Pancreas (tissue), 10 donors: Measurements from ENCODE around the gene ARPC5L. TPM values are rescaled to one million over a fixed set of nuclear protein-coding genes. Genes with fewer than 3 reads are reported as not detected.
"Not testable (repeated sequence)": the region's sequence is repeated elsewhere in the genome, so short reads cannot be mapped to it uniquely, and the experiment has no call there.

Source experiments
- ATAC-seq, 4 donors: fragments of 200-7000 bp; cut with Tn5 transposase; one replicate each; pipeline versions ENCODE4 v1.8.0 to v1.9.1; 2020; ENCODE audit warnings: mild to moderate bottlenecking in 4 of 4, moderate library complexity in 4 of 4
- DNase-seq, 6 donors: peaks; one replicate each; pipeline ENCODE4 v3.0.0-alpha.2; 2020
- FAIRE-seq: peaks from 2 replicates; lab custom pipeline; 2012; peaks lifted over from hg19 to GRCh38; lab: Jason Lieb, UNC
- H3K27ac ChIP-seq, 4 donors: fragments of 200-600 bp; sonication (generic); 1 replicate in 3 of 4; 2 replicates in 1 of 4; pipeline versions ENCODE4 v1.5.0 to v1.8.0; 2020
- H3K27me3 ChIP-seq, 4 donors: fragments of 200-600 bp; one replicate each; pipeline ENCODE4 v1.8.0; 2021
- H3K36me3 ChIP-seq, 3 donors: fragments of 200-600 bp; sonication (generic) in 1 of 3; one replicate each; pipeline versions ENCODE4 v1.5.0 to v1.8.0; 2020 to 2021
- H3K4me1 ChIP-seq, 3 donors: fragments of 200-600 bp; one replicate each; pipeline ENCODE4 v1.8.0; 2021
- H3K4me3 ChIP-seq, 4 donors: fragments of 200-600 bp; sonication (generic) in 2 of 4; one replicate each; pipeline versions ENCODE4 v1.5.0 to v1.8.0; 2020 to 2021
- H3K9me3 ChIP-seq, 4 donors: fragments of 200-600 bp; one replicate each; pipeline ENCODE4 v1.8.0; 2021
- WGBS, 2 donors: extraction: QIAGEN DNeasy Blood & Tissue Kit; methylation state at CpG; one replicate each; pipeline ENCODE4 v1.1.7; 2013; 5-methylcytosine and 5-hydroxymethylcytosine counted together
- intact Hi-C, 3 donors: fragments of 100-400 bp; cut with DNase I; formaldehyde crosslinking; loops; one replicate each; pipeline versions ENCODE4 v1.11.1 to v1.14.2; 2022
- polyA plus RNA-seq, 2 donors: library from polyadenylated mRNA; stranded (reverse); fragments of 200-250 nt; gene quantifications; one replicate each; pipeline ENCODE4 v1.2.3, GENCODE V29; 2013
- total RNA-seq, 6 donors: library from RNA; stranded (reverse); fragmentation: NEBNext Ultra II Directional in 4 of 6; extraction: Animal tissue kit (Norgen Biotek cat#: 25700) in 4 of 6; gene quantifications; one replicate each; pipeline versions ENCODE4 v1.2.1 to v1.2.4, GENCODE V29; 2021 to 2023
- TF ChIP-seq, protein P1 (sequence below), 4 donors: fragments of 200-600 bp; sonication (generic) in 3 of 4; IDR thresholded peaks; one replicate each; pipeline versions ENCODE4 v1.5.0 to v1.8.0; 2021; ENCODE audit warnings: antibody characterized with exemption in 4 of 4
- donor health status: healthy with polysubstance abuse.
- donor health status: DM: no; HTN: no; CAD: no; lungs with moderate emphysema.
- donor health status: DM: no; HTN: no; CAD: no.
- donor health status: control.
- donor health status: control.
- donor health status: Bipolar disorder and iron deficiency.
- donor health status: DM: yes; HTN: yes; CAD: no.
- donor health status: DM: no; HTN: no; CAD: no.
- donor health status: DM: no; HTN: no; CAD: no.
- donor health status: DM: yes; HTN: yes; CAD: no.

The ARPC5L gene
- total and polyA plus RNA-seq, 8 donors, result 7.0 to 24.4 (median 12.2) TPM

DNA sequence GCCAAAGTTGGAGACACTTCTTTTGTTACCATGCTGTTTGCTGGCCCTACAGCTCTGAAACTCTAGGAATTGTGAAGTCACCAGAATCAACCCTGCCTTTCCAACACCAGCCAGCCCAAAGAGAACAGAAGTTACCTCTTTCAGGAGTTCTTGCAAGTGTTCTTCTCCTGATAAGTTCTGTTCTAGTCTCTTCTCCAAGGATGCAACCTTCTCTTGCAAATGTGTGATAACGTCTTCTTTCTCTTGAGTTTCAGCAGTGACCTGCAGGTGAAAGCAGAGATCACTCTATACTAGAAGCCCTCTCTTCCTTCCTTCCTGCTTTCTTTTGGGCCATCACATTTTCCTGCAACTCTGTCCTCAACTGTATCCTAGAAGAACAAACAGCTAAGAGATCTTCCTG is 49.8 kb downstream of the ARPC5L start:
- WGBS, 2 donors, result 89 to 94% methylated on average over 1 of the region's 1 CpG
- intact Hi-C loops, result no loop called here

DNA sequence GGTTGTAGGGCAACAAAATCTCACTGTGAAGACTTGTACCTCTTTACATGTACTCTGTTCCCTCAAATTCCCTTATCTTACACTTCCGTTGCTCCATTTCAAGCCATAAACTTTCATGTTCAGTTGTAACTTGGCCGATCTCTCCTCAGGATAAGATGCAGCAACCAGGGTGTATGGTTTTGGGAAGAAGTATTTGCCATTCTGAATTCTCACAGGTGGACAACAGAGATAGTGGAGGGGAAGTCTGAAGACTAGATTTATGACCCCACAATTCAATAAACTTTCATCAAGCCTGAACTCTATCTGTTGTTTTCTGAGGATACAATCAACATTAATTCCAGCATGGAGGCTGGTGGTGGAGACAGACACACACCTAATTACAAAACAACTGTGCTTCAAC is 51.4 kb downstream of the ARPC5L start:
- ATAC-seq (no peak), DNase-seq (no peak), FAIRE-seq (no peak)
- Histone ChIP-seq H3K36me3 (peaks cover 0 to 11% (median 5%) of the 10 kb centered on the region in 3 donors), H3K27me3 (no peaks in the 10 kb centered on the region), H3K4me1 (peaks cover 0 to 4% (median 3%) of the 10 kb centered on the region in 3 donors), H3K9me3 (no peaks in the 10 kb centered on the region), H3K4me3 (no peak overlapping the region), H3K27ac (no peak overlapping the region)
- TF ChIP-seq, protein P1, sequence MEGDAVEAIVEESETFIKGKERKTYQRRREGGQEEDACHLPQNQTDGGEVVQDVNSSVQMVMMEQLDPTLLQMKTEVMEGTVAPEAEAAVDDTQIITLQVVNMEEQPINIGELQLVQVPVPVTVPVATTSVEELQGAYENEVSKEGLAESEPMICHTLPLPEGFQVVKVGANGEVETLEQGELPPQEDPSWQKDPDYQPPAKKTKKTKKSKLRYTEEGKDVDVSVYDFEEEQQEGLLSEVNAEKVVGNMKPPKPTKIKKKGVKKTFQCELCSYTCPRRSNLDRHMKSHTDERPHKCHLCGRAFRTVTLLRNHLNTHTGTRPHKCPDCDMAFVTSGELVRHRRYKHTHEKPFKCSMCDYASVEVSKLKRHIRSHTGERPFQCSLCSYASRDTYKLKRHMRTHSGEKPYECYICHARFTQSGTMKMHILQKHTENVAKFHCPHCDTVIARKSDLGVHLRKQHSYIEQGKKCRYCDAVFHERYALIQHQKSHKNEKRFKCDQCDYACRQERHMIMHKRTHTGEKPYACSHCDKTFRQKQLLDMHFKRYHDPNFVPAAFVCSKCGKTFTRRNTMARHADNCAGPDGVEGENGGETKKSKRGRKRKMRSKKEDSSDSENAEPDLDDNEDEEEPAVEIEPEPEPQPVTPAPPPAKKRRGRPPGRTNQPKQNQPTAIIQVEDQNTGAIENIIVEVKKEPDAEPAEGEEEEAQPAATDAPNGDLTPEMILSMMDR (IDR thresholded peaks at IDR 0.05), result no peak
- intact Hi-C loops, result no loop called here
- WGBS, 2 donors, result 94 to 97% methylated on average over 2 of the region's 2 CpGs

More for the DNA sequence above, 49.8 kb downstream of the ARPC5L start:
- H3K4me3 ChIP-seq, result no peak overlapping the region
- no peaks in the 10 kb centered on the region for H3K27me3 ChIP-seq
- no peaks in the 10 kb centered on the region for H3K9me3 ChIP-seq
- DNase-seq, result no peak
- no peak for ATAC-seq
- peaks cover 0 to 17% (median 3%) of the 10 kb centered on the region in 3 donors for H3K4me1 ChIP-seq
- no peak overlapping the region for H3K27ac ChIP-seq
- H3K36me3 ChIP-seq, result peaks cover 0 to 11% (median 5%) of the 10 kb centered on the region in 3 donors
- no peak for FAIRE-seq
- TF ChIP-seq, protein P1 (IDR thresholded peaks at IDR 0.05), result no peak

DNA sequence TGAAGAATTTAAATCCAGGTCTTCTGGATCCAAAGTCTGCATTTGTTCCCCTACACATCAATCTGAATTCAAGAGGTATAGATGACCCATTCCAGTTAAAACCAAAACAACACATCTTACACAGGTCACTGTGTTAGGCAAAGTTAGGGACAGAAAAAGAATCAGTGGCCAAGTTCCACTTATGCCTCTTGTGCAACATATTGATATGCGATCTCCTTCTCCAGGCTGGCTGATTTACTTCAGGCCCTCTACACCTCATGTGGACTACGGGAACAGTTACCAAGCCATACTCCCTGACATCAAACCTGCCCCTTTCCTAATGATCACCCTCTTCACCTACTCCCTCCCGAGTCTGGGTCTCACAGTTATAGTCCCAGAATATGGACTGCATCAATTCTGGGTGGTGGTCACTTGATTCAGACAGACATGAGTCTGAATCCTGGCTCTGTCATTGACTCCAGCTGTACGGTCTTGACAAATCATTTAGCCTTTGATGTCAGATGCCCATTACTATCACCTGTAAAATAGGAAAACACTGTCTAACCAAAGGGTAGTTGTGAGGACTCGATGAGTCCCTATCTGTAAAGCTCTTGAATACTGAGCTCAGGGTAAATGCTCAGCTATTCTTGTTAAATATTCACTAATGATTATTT is 52.9 kb downstream of the ARPC5L start:
- FAIRE-seq (no peak), ATAC-seq (no peak), DNase-seq (no peak)
- no peak overlapping the region for H3K4me3 ChIP-seq
- no peak overlapping the region for H3K27ac ChIP-seq
- H3K36me3 ChIP-seq, result peaks cover 0 to 22% (median 7%) of the 10 kb centered on the region in 3 donors
- no peaks in the 10 kb centered on the region for H3K27me3 ChIP-seq
- intact Hi-C loops, result no loop called here
- no peaks in the 10 kb centered on the region for H3K4me1 ChIP-seq
- 95 to 97% methylated on average over 5 of the region's 5 CpGs for WGBS, 2 donors
- no peaks in the 10 kb centered on the region for H3K9me3 ChIP-seq
- TF ChIP-seq, protein P1 (IDR thresholded peaks at IDR 0.05), result no peak

DNA sequence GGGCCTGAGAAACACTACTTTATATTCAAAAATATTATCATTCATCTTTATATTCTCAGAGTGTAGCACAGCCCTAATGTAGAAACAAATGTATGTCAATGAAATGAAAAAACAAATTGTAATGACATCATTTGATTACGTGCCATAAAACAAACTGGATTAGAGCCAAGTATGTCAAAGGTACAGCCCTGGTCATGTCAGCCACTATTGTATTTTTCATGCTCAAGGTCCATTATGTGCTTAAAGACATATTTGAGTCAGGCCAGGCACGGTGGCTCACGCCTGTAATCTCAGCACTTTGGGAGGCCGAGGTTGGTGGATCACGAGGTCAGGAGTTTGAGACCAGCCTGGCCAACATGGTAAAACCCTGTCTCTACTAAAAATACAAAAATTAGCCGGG is 58.5 kb downstream of the ARPC5L start:
- peak; percentile 44 to 83 (median 65) for ATAC-seq
- WGBS, 2 donors, result 59 to 61% methylated on average over 6 of the region's 6 CpGs
- H3K36me3 ChIP-seq, result peaks cover 4 to 26% (median 5%) of the 10 kb centered on the region in 3 donors
- H3K4me3 ChIP-seq, intact Hi-C loops, H3K9me3 ChIP-seq, H3K27me3 ChIP-seq, FAIRE-seq, H3K4me1 ChIP-seq, H3K27ac ChIP-seq: not testable (repeated sequence)
- DNase-seq, result peak in 2 of 6 donors; percentile 16 to 24

Other genes with a start within 250 kb of the ARPC5L start
- 1 to 10 TPM; 2.1 to 3.9 (median 2.5) TPM for gene NR6A1, start 90.8 kb upstream of the ARPC5L start, total RNA-seq
- 1 to 10 TPM; 3.0 to 3.1 TPM for gene NR6A1, start 90.8 kb upstream of the ARPC5L start, polyA plus RNA-seq
- gene OLFML2A, start 85.0 kb upstream of the ARPC5L start, total RNA-seq, result 1 to 10 TPM; 3.0 to 8.6 (median 6.5) TPM
- gene OLFML2A, start 85.0 kb upstream of the ARPC5L start, polyA plus RNA-seq, result 1 to 10 TPM in 1 of 2 donors, under 1 TPM in 1; 0.95 to 2.3 TPM
- gene WDR38, start 8.7 kb upstream of the ARPC5L start, total RNA-seq, result under 1 TPM in 1 of 6 donors, not detected in 5; 0.13 TPM
- not detected for gene WDR38, start 8.7 kb upstream of the ARPC5L start, polyA plus RNA-seq
- 1,000 to 10,000 TPM in 2 of 6 donors, 100 to 1,000 TPM in 4; 711 to 1,181 (median 872) TPM for gene RPL35, start 173 bp upstream of the ARPC5L start, total RNA-seq
- 1,000 to 10,000 TPM; 2,170 to 3,795 TPM for gene RPL35, start 173 bp upstream of the ARPC5L start, polyA plus RNA-seq
- gene GOLGA1, start 79.0 kb downstream of the ARPC5L start, total RNA-seq, result 10 to 100 TPM in 5 of 6 donors, 1 to 10 TPM in 1; 9.8 to 14.7 (median 11.1) TPM
- gene GOLGA1, start 79.0 kb downstream of the ARPC5L start, polyA plus RNA-seq, result 10 to 100 TPM in 1 of 2 donors, 1 to 10 TPM in 1; 9.0 to 10.1 TPM